ENCODE data around the gene CC2D1A. TPM values are rescaled to one million over a fixed set of nuclear protein-coding genes. Genes with fewer than 3 reads are reported as not detected.

CC2D1A gene
- polyA plus RNA-seq (2011; rRNA removed), result 8.0 and 13.1 TPM in 2 replicates
- polyA minus RNA-seq (2011; rRNA and poly(A)+ RNA removed), result 12.6 and 14.4 TPM in 2 replicates

DNA sequence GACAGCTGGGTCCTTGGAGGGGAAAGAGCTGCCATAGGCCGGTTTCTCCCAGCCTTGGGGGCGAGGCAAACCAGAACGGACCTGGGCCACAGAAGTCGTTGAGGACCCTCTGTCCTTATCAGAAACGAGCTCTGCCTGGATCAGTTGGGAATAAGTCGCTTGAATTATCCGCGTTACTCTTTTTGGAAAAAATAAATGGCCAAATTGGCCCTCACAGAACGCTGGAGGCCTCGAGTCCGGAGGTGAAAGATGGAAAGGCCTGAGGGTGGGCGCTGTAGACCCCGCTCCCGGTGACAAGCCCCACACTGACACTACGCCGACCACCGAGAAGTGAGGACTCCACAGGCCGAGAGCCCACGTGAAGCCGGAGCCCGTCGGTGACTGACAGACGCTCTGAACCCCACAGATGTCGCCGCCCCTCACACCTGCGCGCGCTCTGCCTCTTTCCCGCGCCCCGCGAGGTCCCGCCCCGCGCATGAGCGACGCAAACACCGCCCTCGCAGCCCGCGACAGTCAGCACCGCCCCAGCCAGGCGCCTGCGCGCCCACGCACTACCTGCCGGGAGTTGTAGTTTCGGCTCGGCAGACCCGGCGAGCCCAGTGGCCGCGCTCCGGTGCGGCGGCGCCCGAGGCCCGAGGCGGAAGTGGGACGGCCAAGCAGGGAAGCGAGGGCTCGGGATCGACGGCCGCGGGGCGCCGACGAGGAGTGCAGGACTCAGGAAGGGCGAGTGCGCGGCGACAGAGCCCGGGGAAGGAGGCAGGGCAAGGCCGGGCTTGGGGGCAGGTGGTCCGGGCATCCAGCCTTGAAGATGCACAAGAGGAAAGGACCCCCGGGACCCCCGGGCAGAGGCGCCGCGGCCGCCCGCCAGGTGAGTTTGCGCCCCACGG lies at the start of gene CC2D1A, which contains the start of gene BRME1:
Gene CC2D1A (plus strand): TSS at position 568 of the 887 bp plus-strand sequence. CDS start 241 bp downstream, at position 809.
Gene BRME1 (minus strand): TSS at position 484 of the 887 bp plus-strand sequence. CDS start 1,225 bp downstream, outside the sequence.
- peak within 1 kb of the TSS; percentile 99 for H3K4me3 ChIP-seq (ENCODE audit: low read depth, low read length)
- H3K27me3 ChIP-seq (ENCODE audit: control insufficient read depth, insufficient read depth, low read length), result no peaks in the 10 kb centered on the region
- TF ChIP-seq, protein P1, sequence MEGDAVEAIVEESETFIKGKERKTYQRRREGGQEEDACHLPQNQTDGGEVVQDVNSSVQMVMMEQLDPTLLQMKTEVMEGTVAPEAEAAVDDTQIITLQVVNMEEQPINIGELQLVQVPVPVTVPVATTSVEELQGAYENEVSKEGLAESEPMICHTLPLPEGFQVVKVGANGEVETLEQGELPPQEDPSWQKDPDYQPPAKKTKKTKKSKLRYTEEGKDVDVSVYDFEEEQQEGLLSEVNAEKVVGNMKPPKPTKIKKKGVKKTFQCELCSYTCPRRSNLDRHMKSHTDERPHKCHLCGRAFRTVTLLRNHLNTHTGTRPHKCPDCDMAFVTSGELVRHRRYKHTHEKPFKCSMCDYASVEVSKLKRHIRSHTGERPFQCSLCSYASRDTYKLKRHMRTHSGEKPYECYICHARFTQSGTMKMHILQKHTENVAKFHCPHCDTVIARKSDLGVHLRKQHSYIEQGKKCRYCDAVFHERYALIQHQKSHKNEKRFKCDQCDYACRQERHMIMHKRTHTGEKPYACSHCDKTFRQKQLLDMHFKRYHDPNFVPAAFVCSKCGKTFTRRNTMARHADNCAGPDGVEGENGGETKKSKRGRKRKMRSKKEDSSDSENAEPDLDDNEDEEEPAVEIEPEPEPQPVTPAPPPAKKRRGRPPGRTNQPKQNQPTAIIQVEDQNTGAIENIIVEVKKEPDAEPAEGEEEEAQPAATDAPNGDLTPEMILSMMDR (IDR thresholded peaks at IDR 0.05; ENCODE audit: insufficient read depth, low read depth, low read length), result no peak
- POLR2A ChIA-PET, result no interaction called here
- peaks cover 2% of the 10 kb centered on the region; the same call in 1 of the 2 replicates for H3K36me3 ChIP-seq (ENCODE audit: control insufficient read depth, insufficient read depth, low read length)
- CTCF ChIA-PET, result no interaction called here
- no peak for DNase-seq (ENCODE audit: low read depth)

DNA sequence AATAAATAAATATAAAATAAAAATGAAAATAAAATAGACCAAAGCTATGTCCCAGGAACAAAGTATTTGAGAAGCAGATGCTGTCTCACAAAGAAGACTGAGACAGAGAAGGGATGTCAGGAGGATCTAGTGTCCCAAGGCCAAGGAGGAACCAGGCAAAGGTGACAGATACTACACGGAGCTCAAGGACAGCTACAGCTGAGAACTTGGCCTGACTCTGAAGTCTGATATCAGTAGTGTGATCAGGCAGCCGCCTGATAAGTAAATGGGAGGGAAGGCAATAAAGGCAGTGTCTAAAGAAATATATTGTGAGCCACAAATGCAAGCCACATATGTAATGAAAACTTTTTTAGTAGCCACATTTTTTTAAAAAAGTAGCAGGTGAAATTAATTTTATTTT lies 49.5 kb upstream of the CC2D1A start:
- Histone ChIP-seq H3K4me3 (ENCODE audit: low read depth, low read length) (no peak overlapping the region), H3K36me3 (ENCODE audit: control insufficient read depth, insufficient read depth, low read length) (no peaks in the 10 kb centered on the region), H3K27me3 (ENCODE audit: control insufficient read depth, insufficient read depth, low read length) (no peaks in the 10 kb centered on the region)
- no peak for DNase-seq (ENCODE audit: low read depth)
- POLR2A ChIA-PET, result no interaction called here
- TF ChIP-seq, protein P1 (IDR thresholded peaks at IDR 0.05; ENCODE audit: insufficient read depth, low read depth, low read length), result no peak
- CTCF ChIA-PET, result interaction anchor here (1.2 to 1.6 kb wide), 4 partner anchors 21 to 72 kb away, joined by 3 to 4 read pairs (median 4); no protein-coding TSS in a partner anchor

DNA sequence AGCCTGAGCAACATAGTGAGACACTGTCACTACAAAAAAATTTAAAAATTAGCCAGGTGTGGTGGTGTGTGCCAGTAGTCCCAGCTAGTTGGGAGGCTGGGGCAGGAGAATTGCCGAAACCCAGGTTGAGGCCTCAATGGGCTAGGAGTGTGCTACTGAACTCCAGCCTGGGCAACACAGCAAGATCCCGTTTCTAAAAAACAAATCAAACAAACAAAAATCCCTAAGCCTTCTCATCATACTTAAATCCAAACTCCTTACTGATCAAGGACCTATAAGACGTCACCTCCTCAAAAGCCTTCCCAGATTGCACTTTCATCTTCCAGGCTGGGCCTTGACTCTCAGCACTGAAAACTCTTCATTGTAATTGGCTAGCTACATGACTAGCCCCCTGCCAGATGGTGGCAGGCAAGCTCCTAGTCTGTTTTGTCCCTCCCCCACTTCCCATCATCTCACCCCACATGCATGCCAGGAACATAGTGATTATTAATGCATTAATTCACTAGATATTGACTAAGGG lies 46.6 kb upstream of the CC2D1A start:
- TF ChIP-seq, protein P1 (IDR thresholded peaks at IDR 0.05; ENCODE audit: insufficient read depth, low read depth, low read length), result no peak
- Histone ChIP-seq H3K4me3 (ENCODE audit: low read depth, low read length) (no peak overlapping the region), H3K36me3 (ENCODE audit: control insufficient read depth, insufficient read depth, low read length) (no peaks in the 10 kb centered on the region), H3K27me3 (ENCODE audit: control insufficient read depth, insufficient read depth, low read length) (no peaks in the 10 kb centered on the region)
- CTCF ChIA-PET, result interaction anchor here (0.6 to 2.0 kb wide), 6 partner anchors 10 to 75 kb away, joined by 3 to 8 read pairs (median 4); no protein-coding TSS in a partner anchor
- no peak for DNase-seq (ENCODE audit: low read depth)
- POLR2A ChIA-PET, result no interaction called here

DNA sequence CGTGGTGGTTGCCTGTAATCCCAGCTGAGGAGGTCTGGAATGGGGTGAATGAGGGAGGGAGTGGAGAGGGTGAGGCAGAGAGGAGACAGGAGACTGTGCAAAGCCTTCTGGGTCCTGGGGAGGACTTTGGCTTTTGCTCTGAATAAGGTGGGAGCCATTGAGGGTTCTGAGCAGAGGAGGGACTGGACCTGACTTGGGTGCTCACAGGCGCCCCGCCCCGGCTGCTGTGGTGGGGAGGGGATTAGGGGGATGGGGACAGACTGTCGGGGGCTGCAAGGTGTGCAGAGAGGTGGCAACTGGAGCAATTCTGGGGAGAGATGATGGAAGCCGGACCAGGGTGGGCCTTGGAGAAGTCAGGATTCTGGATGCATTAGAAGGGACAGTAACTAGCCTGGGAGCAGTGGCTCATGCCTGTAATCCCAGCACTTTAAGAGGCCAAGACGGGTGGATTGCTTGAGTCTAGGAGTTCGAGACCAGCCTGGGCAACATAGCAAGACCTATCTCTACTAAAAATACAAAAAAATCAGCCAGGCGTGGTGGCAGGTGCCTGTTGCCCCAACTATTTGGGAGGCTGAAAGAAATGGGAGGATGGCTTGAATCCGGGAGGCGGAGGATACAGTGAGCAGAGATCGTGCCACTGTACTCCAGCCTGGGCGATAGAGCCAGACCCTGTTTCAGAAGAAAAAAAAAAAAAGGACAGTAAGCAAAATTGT lies 45.2 kb upstream of the CC2D1A start:
- DNase-seq (ENCODE audit: low read depth), result no peak
- H3K27me3 ChIP-seq (ENCODE audit: control insufficient read depth, insufficient read depth, low read length), result no peaks in the 10 kb centered on the region
- ChIA-PET CTCF (interaction anchor here (0.5 to 4.3 kb wide), 10 partner anchors 8 to 834 kb away, joined by 3 to 64 read pairs (median 6); no protein-coding TSS in a partner anchor), POLR2A (interaction anchor here (0.6 to 0.7 kb wide), 2 partner anchors 27 to 520 kb away, joined by 3 to 4 read pairs; no protein-coding TSS in a partner anchor)
- TF ChIP-seq, protein P1 (IDR thresholded peaks at IDR 0.05; ENCODE audit: insufficient read depth, low read depth, low read length), result no peak
- H3K4me3 ChIP-seq (ENCODE audit: low read depth, low read length), result no peak overlapping the region
- no peaks in the 10 kb centered on the region for H3K36me3 ChIP-seq (ENCODE audit: control insufficient read depth, insufficient read depth, low read length)

All from BJ (cell line).